Large intestine (tissue), 3 donors: ENCODE data around the gene ADAMTS15. TPM values are rescaled to one million over a fixed set of nuclear protein-coding genes. Genes with fewer than 3 reads are reported as not detected.

ENCODE experiments used
- DNase-seq, 2 donors: peaks; one replicate each; pipeline versions ENCODE4 v3.0.0 to v3.0.0-alpha.2; 2013
- H3K27ac ChIP-seq: one replicate; pipeline ENCODE4 v1.5.1; 2013; ENCODE audit warnings: low read length
- H3K27me3 ChIP-seq: 2 replicates; pipeline ENCODE4 v1.6.1; 2013; ENCODE audit warnings: low read length; ENCODE audit not compliant: control insufficient read depth, insufficient read depth
- H3K36me3 ChIP-seq: 2 replicates; pipeline ENCODE4 v1.6.1; 2013; ENCODE audit warnings: low read length; ENCODE audit not compliant: control insufficient read depth, insufficient read depth
- H3K4me1 ChIP-seq: one replicate; pipeline ENCODE4 v1.6.1; 2013; ENCODE audit warnings: low read length; ENCODE audit not compliant: control insufficient read depth, insufficient read depth
- H3K4me3 ChIP-seq: one replicate; pipeline ENCODE4 v1.5.1; 2013; ENCODE audit warnings: low read length
- H3K9me3 ChIP-seq: one replicate; pipeline ENCODE4 v1.6.1; 2013; ENCODE audit warnings: mild to moderate bottlenecking, low read depth, low read length, moderate library complexity; ENCODE audit not compliant: control insufficient read depth
- WGBS: methylation state at CpG from one replicate; pipeline ENCODE4 v1.1.5; 2013; ENCODE audit warnings: low lambda C conversion rate; ENCODE audit not compliant: insufficient coverage; 5-methylcytosine and 5-hydroxymethylcytosine counted together
- polyA plus RNA-seq: library from polyadenylated mRNA; unstranded; fragments of 120-200 nt; gene quantifications from one replicate; pipeline ENCODE4 v1.2.1, GENCODE V29; 2013

ADAMTS15 gene
- polyA plus RNA-seq, 1 donor: 6.3 TPM

DNA sequence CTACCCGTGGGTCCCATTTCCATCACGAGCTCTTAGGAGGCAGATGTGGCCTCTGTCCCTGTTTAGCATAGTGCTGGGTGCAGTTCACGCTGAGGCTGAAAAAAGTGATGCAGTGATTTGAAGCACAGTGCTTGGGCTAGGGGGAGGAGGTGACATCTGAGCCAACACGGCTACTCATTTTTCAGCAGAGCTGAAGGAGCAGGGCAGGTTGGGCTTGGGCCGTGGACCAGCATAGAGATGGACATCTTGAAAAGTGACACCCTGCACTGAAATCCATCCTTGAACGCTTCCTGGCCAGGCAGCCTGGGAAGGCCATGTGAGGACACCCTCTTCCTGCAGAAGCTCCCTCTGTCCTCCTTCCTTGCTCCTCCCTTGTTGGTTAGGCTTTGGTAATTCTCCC lies 66.4 kb downstream of the ADAMTS15 start:
- Histone ChIP-seq H3K36me3 (no peaks in the 10 kb centered on the region), H3K4me3 (no peak overlapping the region)
- WGBS: no CpG with 5 or more reads among the region's 6 CpGs

DNA sequence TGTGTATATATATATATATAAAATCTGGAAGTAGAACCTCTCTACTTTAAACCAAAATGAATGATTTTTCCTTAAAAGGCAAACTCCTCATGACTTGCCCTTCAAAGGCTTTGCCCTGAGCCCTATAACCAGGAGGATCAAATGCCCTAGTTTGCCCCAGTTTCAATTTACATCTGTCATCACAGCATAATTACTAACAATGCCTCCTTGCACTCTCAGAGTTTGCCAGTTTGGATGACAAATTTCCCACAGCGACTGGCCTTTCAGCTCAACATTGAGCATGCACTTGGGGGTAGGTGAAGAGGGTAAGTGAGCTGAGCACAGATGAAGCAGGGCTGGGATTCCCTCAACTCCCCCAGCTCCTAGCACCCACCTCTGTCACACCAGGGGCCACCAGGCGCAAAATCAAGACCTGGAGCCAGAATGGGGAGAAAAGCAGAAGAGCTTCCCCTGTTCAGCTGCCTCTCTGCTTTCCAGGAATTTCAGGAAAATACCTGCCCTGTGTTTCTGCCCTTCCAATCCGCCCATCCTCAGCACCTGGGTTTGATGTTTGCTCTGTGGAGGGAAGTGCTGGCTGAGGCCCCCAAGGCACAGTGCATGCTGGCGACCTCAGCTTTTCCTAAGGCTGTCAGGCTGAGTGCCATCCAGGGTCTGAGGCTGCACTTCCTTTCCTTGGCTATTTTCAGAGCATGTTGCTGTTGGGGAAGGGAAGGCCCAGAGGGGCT lies 67.5 kb downstream of the ADAMTS15 start:
- Histone ChIP-seq H3K27ac (no peak overlapping the region), H3K36me3 (no peaks in the 10 kb centered on the region), H3K9me3 (no peaks in the 10 kb centered on the region), H3K27me3 (no peaks in the 10 kb centered on the region), H3K4me3 (no peak overlapping the region), H3K4me1 (peaks cover 23% of the 10 kb centered on the region)
- no peak for DNase-seq
- WGBS: no CpG with 5 or more reads among the region's 4 CpGs

More for the DNA sequence above, 66.4 kb downstream of the ADAMTS15 start:
- no peak for DNase-seq
- H3K27ac ChIP-seq: no peak overlapping the region
- H3K4me1 ChIP-seq: peaks cover 23% of the 10 kb centered on the region
- no peaks in the 10 kb centered on the region for H3K9me3 ChIP-seq
- H3K27me3 ChIP-seq: no peaks in the 10 kb centered on the region

DNA sequence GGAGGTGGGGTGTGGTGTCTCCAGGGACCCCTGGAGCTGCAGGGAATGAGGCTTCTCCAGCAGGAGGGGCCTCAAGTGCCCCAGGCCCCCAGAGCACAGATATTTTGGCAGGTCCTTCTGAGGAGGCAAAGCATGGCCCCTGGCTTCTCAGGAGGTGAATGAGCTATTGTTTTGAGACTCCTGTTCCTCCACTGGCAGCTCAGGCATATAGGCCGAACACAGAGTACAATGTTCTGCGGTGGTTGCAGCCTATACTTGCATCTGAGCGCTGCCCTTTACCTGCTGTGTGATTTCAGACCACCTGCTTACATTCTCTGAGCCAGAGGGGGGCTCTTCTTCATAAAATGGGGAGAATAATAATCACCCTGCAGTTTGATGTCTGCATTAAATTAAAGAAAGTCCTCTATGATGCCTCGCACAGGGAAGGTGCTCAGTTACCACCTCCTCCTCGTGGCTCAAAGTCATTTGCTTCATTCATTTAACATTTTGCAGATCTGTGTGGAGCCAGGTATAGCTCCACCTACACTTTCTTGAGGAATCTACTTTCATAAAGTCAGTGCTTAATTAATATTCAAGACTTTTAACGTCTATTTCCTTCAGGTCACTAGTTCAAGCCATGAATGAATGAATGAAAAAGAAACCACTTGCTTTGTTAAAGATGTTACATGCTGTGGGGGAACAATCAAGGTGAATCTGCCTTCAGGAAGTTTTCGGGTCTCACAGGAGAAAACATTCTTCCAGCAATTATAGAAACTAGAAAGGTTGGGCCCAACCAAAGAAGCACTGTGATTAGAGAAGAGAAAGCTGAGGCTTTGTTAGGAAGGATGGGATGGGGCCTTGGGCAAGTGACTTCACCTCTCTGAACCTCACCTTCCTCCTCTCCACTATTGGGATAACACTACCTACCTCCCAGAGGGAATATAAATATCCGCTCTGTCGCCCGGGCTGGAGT lies 68.4 kb downstream of the ADAMTS15 start:
- no peaks in the 10 kb centered on the region for H3K27me3 ChIP-seq
- no peak overlapping the region for H3K4me3 ChIP-seq
- no peaks in the 10 kb centered on the region for H3K9me3 ChIP-seq
- WGBS: 75% methylated on average over 2 of the region's 10 CpGs
- no peak for DNase-seq
- no peak overlapping the region for H3K27ac ChIP-seq
- peaks cover 27% of the 10 kb centered on the region for H3K4me1 ChIP-seq
- no peaks in the 10 kb centered on the region for H3K36me3 ChIP-seq

DNA sequence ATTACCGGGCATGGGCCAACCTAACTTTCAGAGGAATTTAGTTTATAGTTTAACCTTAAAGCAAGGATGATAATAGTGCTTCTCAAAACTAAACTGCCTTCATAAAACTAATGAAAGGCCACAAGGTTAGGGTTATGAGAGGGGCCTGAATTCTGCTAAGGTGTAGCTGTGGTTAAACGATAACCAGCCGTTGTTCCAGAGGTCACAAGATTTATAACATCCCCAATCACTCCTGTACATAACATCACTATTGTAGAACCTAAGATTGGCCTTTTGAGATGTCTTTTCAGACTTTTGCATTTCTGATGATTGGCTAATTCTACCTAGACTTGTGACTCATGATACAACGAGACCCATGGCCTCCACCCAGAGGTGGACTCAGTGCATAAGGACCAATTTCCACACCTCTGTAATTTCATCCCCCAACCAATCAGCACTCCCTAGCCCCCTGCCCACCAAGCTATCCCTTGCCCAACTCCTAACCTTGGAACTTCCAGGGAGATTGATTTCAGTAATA lies 69.8 kb downstream of the ADAMTS15 start:
- 40% methylated on average over 1 of the region's 4 CpGs for WGBS
- peaks cover 40% of the 10 kb centered on the region for H3K4me1 ChIP-seq
- H3K27ac ChIP-seq: peak overlapping the region; percentile 81
- peak; percentile 83 to 94 for DNase-seq
- no peaks in the 10 kb centered on the region for H3K36me3 ChIP-seq
- no peaks in the 10 kb centered on the region for H3K9me3 ChIP-seq
- no peak overlapping the region for H3K4me3 ChIP-seq
- H3K27me3 ChIP-seq: no peaks in the 10 kb centered on the region

DNA sequence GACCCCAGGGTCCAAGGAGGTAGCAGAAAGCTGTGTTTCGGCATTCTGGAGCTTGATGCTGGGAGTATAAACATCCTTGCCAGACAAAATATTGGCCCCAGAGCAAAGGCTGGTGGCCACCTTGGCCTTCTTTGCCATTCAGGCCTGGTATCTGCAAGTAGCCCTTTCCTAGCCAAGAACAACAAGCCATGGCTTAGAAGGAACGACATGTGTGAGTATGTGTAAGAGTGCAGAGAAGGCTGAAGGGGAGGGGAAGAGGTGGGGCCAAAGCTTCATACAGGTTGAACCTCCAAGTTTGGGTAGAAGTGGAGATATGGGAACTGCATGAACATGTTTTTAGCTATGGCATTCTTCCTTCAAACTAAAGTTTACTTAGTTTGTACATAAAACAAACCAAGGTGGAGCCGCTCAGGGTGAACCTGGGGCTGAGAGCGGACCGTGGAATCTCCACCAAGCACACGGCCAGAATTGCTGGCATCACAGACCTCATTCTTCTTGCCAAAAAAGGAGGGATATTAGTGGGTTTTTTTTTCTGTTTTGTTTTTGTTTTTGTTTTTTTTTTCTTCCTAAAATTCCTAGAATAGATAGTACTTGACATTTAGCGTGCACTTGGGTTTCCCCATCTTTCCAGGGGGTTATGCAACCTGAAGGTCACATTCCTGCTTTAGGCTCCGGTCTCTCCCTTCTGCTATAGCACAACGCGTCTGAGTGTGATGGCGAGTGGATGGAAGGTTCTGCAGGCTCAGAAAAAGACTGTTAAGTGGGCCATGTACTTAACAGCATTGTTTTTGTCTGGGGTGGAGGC lies 70.9 kb downstream of the ADAMTS15 start:
- Histone ChIP-seq H3K4me1 (peaks cover 40% of the 10 kb centered on the region), H3K27me3 (no peaks in the 10 kb centered on the region), H3K27ac (peak overlapping the region; percentile 81), H3K9me3 (no peaks in the 10 kb centered on the region), H3K36me3 (no peaks in the 10 kb centered on the region), H3K4me3 (no peak overlapping the region)
- 100% methylated on average over 3 of the region's 11 CpGs for WGBS
- no peak for DNase-seq

DNA sequence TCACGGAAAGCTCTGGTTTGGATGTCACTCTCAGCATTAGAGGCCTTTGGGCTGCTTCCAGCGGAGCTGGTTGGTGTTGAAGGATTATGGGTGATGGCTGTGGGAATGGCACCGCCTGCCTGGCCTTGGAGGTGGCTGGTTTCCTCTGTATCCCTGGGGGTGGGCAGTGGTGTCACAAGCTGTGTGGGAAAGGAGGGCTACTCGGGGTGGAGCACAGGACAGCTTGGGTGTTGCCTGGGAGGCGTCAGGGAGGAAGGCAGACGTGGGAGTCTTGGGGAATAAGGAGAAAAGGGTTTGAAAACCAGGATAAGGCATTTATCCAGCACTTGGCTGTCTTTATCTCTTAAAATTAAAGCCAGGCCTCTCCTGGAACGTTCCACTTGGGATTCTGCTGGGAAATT lies 71.8 kb downstream of the ADAMTS15 start:
- Histone ChIP-seq H3K36me3 (no peaks in the 10 kb centered on the region), H3K27ac (no peak overlapping the region), H3K27me3 (no peaks in the 10 kb centered on the region), H3K4me3 (no peak overlapping the region), H3K9me3 (no peaks in the 10 kb centered on the region), H3K4me1 (peaks cover 40% of the 10 kb centered on the region)
- no peak for DNase-seq
- no CpG with 5 or more reads among the region's 7 CpGs for WGBS

DNA sequence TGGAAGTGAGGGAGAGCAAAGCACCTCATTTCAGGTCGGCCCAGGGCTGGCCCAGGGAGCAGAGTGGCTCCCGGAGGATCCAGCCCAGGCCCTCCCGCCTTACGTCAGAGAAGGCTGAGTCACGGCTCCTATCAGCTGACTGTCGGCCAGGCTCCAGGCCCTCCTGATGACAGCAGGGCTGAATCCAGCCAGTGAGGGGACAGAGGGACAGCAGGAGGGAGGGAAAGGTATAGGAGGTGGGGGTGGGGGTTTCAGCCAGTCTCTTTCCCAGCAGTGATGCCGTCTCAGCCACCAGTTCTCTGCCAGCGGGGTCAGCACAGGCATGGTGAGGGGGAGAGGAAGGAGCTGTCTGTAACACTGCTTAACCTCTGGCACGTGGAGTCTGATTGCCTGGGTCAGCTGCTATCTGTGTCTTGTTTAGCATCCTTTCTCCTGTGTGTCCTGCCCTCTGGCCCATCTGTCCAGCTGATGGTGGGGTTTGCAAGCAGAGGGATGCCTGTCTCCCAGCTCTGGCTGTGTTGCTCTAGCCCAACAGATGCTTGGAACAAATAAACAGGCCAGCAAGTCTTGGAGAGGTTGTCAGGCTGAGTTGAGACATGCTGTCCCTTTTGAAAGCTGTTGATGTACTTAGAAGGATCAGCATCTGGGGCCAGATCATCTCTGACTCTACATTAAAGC lies 74.0 kb downstream of the ADAMTS15 start:
- Histone ChIP-seq H3K4me1 (peaks cover 33% of the 10 kb centered on the region), H3K27ac (peak overlapping the region; percentile 74), H3K9me3 (no peaks in the 10 kb centered on the region), H3K36me3 (no peaks in the 10 kb centered on the region), H3K4me3 (no peak overlapping the region), H3K27me3 (no peaks in the 10 kb centered on the region)
- peak; percentile 93 to 96 for DNase-seq
- no CpG with 5 or more reads among the region's 9 CpGs for WGBS

DNA sequence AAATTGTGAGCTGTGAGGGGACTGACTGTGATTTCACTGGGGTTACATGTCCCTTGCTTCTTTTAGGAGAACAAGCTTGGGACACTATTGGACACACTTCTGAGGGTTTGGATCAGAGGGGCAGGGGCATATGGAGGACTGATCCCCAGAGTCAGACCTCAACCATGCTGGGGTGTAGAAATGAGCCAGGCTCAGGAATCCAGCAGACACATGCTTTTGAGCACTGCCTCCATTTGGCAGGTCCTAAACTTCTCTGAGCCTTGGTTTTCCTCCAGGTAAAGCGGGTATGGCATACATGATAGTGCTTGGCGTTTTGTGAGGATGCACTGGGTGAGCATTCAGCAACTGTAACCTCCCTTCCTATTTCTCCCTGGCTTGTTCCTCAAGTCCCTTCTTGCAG lies 74.7 kb downstream of the ADAMTS15 start:
- no peaks in the 10 kb centered on the region for H3K36me3 ChIP-seq
- H3K4me3 ChIP-seq: no peak overlapping the region
- no peaks in the 10 kb centered on the region for H3K9me3 ChIP-seq
- no CpG with 5 or more reads among the region's 2 CpGs for WGBS
- DNase-seq: no peak
- H3K4me1 ChIP-seq: peaks cover 36% of the 10 kb centered on the region
- H3K27ac ChIP-seq: no peak overlapping the region
- H3K27me3 ChIP-seq: no peaks in the 10 kb centered on the region

DNA sequence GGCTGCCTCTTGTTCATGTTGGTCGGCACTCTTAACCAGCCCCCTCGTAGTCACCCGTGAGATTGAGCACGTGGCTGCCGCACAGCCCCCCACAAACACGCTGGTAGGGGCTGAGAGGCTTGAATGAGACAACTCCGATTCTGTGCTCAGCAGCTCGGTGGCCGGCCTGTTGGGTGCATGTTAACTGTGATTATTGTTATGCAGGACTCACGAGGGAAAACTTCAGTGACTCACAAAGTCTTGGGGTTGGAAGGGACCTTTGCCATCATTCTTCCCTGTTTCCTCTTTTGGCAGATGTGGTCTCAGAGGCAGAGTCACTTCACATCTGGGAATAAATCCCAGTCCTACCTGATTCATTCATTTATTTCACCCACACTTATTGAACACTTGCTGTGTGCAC lies 75.2 kb downstream of the ADAMTS15 start:
- H3K27ac ChIP-seq: no peak overlapping the region
- no peak overlapping the region for H3K4me3 ChIP-seq
- no peaks in the 10 kb centered on the region for H3K36me3 ChIP-seq
- peaks cover 36% of the 10 kb centered on the region for H3K4me1 ChIP-seq
- H3K27me3 ChIP-seq: no peaks in the 10 kb centered on the region
- H3K9me3 ChIP-seq: no peaks in the 10 kb centered on the region
- no CpG with 5 or more reads among the region's 10 CpGs for WGBS
- DNase-seq: no peak
